OCI-M2 (cell line): Measurements from ENCODE around the gene VPS26A.
"Not testable (repeated sequence)": the region's sequence is repeated elsewhere in the genome, so short reads cannot be mapped to it uniquely, and the experiment has no call there.

Experiments used
- DNase-seq: peaks from one replicate; lab custom pipeline; 2025; ENCODE audit not compliant: unreplicated experiment; lab: John Stamatoyannopoulos, UW

The VPS26A gene

GRCh38 chr10:69102440-69102839 lies 21.5 kb upstream of the VPS26A start:
- no peak for DNase-seq

GRCh38 chr10:69103784-69104183 lies 20.2 kb upstream of the VPS26A start:
- no peak for DNase-seq

GRCh38 chr10:69104994-69105790 lies 18.8 kb upstream of the VPS26A start:
- no peak for DNase-seq

GRCh38 chr10:69107176-69107490 lies 16.8 kb upstream of the VPS26A start:
- DNase-seq = no peak

GRCh38 chr10:69107699-69108098 lies 16.3 kb upstream of the VPS26A start:
- no peak for DNase-seq

- no peak for DNase-seq
These were observed 4.1 kb upstream of the VPS26A start for GRCh38 chr10:69119896-69120295.

GRCh38 chr10:69123306-69123746 lies 652 bp upstream of the VPS26A start:
- DNase-seq = peak; percentile 39

GRCh38 chr10:69124563-69125268 lies 738 bp downstream of the VPS26A start:
- DNase-seq = no peak

- DNase-seq = no peak
These were observed 1.6 kb downstream of the VPS26A start for GRCh38 chr10:69125554-69125953.

GRCh38 chr10:69130251-69130650 lies 6.3 kb downstream of the VPS26A start:
- no peak for DNase-seq

- DNase-seq = no peak
These were observed 16.0 kb downstream of the VPS26A start for GRCh38 chr10:69139961-69140360.

GRCh38 chr10:69141304-69141703 lies 17.3 kb downstream of the VPS26A start:
- DNase-seq = no peak

GRCh38 chr10:69142074-69142473 lies 18.1 kb downstream of the VPS26A start:
- not testable (repeated sequence) for DNase-seq

- no peak for DNase-seq
These were observed 19.0 kb downstream of the VPS26A start for GRCh38 chr10:69142983-69143382.

- DNase-seq = no peak
These were observed 21.4 kb downstream of the VPS26A start for GRCh38 chr10:69145329-69145728.

- no peak for DNase-seq
These were observed 21.9 kb downstream of the VPS26A start for GRCh38 chr10:69145864-69146263.

GRCh38 chr10:69146759-69147158 lies 22.8 kb downstream of the VPS26A start:
- DNase-seq = no peak

- no peak for DNase-seq
These were observed 28.0 kb downstream of the VPS26A start for GRCh38 chr10:69151984-69152383.

- DNase-seq = no peak
These were observed 29.2 kb downstream of the VPS26A start for GRCh38 chr10:69153227-69153626.

- DNase-seq = no peak
These were observed 36.8 kb downstream of the VPS26A start for GRCh38 chr10:69160809-69161241.

- no peak for DNase-seq
These were observed 44.5 kb downstream of the VPS26A start for GRCh38 chr10:69168493-69168892.

GRCh38 chr10:69172241-69172982 lies 48.4 kb downstream of the VPS26A start:
- no peak for DNase-seq
